Prostate gland (tissue), 2 donors: Measurements from ENCODE around the gene TTLL10. TPM values are rescaled to one million over a fixed set of nuclear protein-coding genes. Genes with fewer than 3 reads are reported as not detected.

ENCODE experiments used
- DNase-seq: peaks from one replicate; pipeline ENCODE4 v3.0.0-alpha.2; 2019; ENCODE audit warnings: low spot score
- H3K27ac ChIP-seq, 2 donors: fragments of 200-600 bp; sonication (generic); 2 replicates each; pipeline ENCODE4 v1.5.1; 2017 to 2019
- H3K27me3 ChIP-seq: fragments of 200-600 bp; sonication (generic); replicated peaks from 2 replicates; pipeline ENCODE4 v1.5.1; 2019; ENCODE audit not compliant: insufficient read depth
- H3K36me3 ChIP-seq, 2 donors: fragments of 200-600 bp; sonication (generic); 1 replicate in 1 of 2; 2 replicates in 1 of 2; pipeline versions ENCODE4 v1.5.1 to v1.8.1; 2017 to 2019
- H3K4me1 ChIP-seq: fragments of 200-600 bp; sonication (generic); replicated peaks from 2 replicates; pipeline ENCODE4 v1.5.1; 2019
- H3K4me3 ChIP-seq, 2 donors: fragments of 200-600 bp; sonication (generic); 2 replicates each; pipeline ENCODE4 v1.5.1; 2017 to 2019
- H3K9me3 ChIP-seq: fragments of 200-600 bp; sonication (generic); 2 replicates; pipeline ENCODE4 v1.5.1; 2017
- POLR2A ChIP-seq: fragments of 450-650 bp; IDR thresholded peaks from one replicate; pipeline ENCODE4 v1.6.1; 2016; ENCODE audit warnings: antibody characterized with exemption, mild to moderate bottlenecking
- POLR2AphosphoS5 ChIP-seq: sonication (generic); formaldehyde crosslinking; IDR thresholded peaks from one replicate; pipeline ENCODE4 v1.6.1; 2017; ENCODE audit warnings: antibody characterized with exemption
- whole genome bisulfite sequencing: methylation state at CpG from one replicate; pipeline ENCODE4 v1.1.5; 2018; 5-methylcytosine and 5-hydroxymethylcytosine counted together
- intact Hi-C: fragments of 100-400 bp; cut with DNase I; formaldehyde crosslinking; loops from one replicate; pipeline ENCODE4 v1.14.2; 2022
- total RNA-seq, 2 donors: library from RNA; depleted of rRNA; stranded (reverse); fragments of >200 nt; gene quantifications; one replicate each; pipeline ENCODE4 v1.1.0, GENCODE V29; 2016
- TF ChIP-seq, protein P1 (sequence below), 4 experiments: fragments of 200-600 bp in 2 of 4; fragments of 450-650 bp in 2 of 4; sonication (generic) in 2 of 4; IDR thresholded peaks; 1 replicate in 3 of 4; 2 replicates in 1 of 4; pipeline ENCODE4 v1.5.1; 2016 to 2019; ENCODE audit warnings: antibody characterized with exemption in 4 of 4, mild to moderate bottlenecking in 2 of 4, moderate library complexity in 2 of 4

The TTLL10 gene
- total RNA-seq, 2 donors from 2014 or later: 0.77 to 7.3 TPM

DNA sequence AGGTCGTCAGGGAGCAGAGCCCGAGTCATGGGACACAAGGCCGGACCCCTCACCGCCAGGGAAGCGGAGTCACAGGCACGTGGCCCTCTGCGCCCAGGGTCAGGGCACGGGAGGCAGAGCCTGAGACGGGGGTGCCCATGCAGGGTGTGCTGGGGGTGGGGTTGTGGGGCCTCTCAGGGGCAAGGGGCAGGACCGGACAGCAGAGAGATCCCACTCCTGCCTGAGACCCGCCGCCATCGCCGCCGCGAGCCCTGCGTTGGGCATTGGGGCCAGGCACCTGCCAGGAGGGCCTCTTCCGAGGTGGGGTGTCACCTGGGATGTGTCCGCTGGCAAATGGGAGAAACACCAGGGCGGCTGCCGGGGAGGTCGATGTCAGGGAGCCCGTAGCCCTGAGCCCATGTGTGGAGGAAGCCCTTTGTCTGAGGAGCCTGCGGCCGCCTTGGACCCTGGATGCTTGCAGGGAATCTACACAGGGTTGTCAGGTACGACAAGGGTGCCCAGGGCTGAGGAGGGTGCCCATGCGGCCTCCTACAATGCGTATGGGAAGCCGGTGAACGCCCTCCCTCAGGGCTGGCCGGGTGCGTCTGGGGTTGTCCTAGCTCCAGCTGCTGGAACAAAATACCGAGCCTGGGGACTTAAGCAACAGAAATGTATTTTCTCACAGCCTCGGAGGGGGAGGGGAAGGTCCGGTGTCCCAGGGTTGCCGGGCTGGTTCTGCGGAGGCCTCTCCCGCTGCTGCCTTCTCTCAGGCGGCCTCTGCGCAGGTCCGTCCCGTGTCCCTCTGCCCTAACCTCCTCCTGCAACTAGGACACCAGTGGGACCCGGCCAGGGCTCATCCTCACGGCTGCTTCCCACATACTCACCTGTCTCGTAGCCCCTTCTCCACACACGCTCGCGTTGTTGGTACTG lies 41.4 kb upstream of the TTLL10 start:
- DNase-seq: peak; percentile 49
- WGBS: 83% methylated on average over 48 of the region's 48 CpGs
- Histone ChIP-seq H3K9me3 (no peaks in the 10 kb centered on the region), H3K4me3 (no peak overlapping the region), H3K4me1 (peaks cover 10% of the 10 kb centered on the region), H3K36me3 (no peaks in the 10 kb centered on the region), H3K27me3 (no peaks in the 10 kb centered on the region), H3K27ac (no peak overlapping the region)
- intact Hi-C loops: no loop called here
- TF ChIP-seq, protein P1, sequence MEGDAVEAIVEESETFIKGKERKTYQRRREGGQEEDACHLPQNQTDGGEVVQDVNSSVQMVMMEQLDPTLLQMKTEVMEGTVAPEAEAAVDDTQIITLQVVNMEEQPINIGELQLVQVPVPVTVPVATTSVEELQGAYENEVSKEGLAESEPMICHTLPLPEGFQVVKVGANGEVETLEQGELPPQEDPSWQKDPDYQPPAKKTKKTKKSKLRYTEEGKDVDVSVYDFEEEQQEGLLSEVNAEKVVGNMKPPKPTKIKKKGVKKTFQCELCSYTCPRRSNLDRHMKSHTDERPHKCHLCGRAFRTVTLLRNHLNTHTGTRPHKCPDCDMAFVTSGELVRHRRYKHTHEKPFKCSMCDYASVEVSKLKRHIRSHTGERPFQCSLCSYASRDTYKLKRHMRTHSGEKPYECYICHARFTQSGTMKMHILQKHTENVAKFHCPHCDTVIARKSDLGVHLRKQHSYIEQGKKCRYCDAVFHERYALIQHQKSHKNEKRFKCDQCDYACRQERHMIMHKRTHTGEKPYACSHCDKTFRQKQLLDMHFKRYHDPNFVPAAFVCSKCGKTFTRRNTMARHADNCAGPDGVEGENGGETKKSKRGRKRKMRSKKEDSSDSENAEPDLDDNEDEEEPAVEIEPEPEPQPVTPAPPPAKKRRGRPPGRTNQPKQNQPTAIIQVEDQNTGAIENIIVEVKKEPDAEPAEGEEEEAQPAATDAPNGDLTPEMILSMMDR (IDR thresholded peaks at IDR 0.05): no peak
- TF ChIP-seq POLR2A (no peak), POLR2AphosphoS5 (no peak)

DNA sequence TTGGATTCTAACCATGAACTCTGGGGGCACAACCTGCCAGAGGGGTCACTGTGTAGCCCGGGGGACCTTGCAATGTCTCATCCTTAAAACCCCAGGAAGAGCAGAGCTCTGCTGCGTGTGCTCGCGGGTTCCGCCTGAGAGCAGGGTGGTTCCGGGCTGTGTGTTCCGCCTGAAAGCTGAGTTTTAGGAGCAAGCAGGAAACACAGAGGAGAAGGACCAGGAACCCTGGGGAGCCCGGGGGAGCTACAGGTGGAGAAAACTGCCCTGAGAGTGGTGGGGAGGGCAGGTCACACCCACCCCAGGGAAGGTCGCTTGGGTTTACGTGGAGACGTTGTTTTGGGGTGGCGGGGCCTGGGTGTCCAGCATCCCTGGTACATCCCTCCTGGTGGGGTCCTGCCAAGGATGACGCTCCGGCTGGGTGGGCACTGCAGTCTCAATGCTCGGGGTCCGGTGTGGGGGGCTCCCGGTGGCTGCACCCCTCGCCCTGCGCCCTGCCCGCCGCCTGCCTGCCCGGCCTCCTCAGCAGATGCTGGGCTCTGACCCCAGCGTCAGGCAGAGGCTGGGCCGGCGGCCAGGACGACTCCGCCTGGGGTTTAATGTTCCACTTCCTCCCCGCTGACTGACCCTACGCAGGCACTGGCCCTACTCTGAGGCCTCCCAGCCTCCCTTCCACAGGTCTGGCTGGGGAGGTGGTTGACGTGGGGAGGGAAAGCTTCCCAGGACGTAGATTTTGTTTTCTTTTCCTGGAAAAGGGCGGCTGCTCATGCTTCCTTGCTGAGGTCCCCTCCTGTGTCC lies 40.5 kb upstream of the TTLL10 start:
- TF ChIP-seq, protein P1 (IDR thresholded peaks at IDR 0.05): no peak
- TF ChIP-seq POLR2A: no peak
- Histone ChIP-seq H3K9me3 (no peaks in the 10 kb centered on the region), H3K4me1 (peaks cover 10% of the 10 kb centered on the region), H3K27me3 (no peaks in the 10 kb centered on the region), H3K36me3 (no peaks in the 10 kb centered on the region), H3K27ac (no peak overlapping the region), H3K4me3 (no peak overlapping the region)
- 70% methylated on average over 32 of the region's 32 CpGs for WGBS
- intact Hi-C loops: no loop called here
- no peak for DNase-seq

DNA sequence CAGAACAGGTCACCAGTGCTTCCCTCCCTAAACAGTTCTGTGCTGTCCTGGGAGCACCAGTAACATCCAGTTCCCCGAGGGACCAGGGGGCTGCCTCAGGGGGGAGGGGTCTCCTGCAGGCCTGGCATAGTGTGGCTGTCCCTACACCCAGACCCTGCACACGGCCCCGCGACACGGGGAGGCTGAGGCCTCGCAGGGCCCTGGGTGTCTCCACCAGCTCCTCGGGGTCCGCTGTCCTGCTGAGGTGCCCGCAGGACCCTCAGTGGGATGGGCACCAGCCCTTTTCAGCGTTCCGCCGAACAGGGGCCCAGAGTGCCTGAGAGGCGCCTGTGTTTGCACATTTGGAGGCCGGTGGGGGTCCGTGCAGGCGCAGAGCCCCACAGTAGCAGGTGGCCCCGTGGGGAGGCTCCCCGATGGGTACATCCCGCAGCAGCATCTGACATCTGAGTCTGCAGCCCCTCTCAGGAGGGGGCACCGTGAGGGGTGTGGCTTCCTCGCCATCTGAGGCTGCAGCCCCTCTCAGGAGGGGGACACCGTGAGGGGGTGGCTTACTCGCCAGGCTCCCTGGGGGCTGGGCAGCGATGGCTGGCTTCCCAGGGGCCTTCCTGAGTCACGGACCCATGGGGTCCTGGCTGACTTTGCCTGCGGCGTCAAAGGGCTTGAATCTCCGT lies 39.2 kb upstream of the TTLL10 start:
- DNase-seq: no peak
- Histone ChIP-seq H3K27ac (no peak overlapping the region), H3K4me1 (peaks cover 10% of the 10 kb centered on the region), H3K36me3 (no peaks in the 10 kb centered on the region), H3K9me3 (no peaks in the 10 kb centered on the region), H3K4me3 (no peak overlapping the region), H3K27me3 (no peaks in the 10 kb centered on the region)
- WGBS: 88% methylated on average over 26 of the region's 28 CpGs
- TF ChIP-seq POLR2AphosphoS5 (no peak), POLR2A (no peak)
- TF ChIP-seq, protein P1 (IDR thresholded peaks at IDR 0.05): no peak
- intact Hi-C loops: no loop called here

DNA sequence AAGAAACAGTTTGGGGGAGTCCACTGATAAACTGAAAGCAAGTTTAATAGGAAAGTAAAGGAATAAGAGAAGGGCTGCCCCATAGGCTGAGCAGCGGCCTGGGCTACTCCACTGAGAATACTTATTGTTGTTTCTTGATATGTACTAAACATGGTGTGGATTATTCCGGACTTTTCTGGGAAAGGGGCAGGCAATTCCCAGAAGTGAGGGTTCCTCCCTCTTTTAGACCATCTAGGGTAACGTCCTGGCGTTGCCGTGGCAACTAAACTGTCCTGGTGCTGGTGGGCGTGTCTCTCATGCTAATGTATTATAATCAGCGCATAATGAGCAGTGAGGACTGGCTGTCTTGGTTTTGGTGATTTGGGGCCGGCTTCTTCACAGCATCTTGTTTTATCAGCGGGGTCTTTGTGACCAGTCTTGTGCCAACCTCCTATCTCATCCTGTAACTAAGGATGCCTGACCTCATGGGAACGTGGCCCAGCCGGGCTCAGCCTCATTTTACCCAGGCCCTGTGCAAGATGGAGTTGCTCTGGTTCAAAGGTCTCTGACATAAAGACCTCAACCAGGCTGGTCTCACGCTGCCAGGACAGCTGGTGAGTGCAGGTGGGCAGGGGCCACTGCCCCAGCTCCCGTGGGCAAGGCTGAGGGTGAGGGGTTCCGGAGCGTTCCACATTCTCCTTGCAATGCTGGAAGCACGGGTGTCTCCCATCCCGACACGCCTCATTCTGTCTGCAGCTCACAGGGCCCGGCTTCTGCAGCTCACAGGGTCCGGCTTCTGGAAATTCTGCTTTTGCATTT lies 38.1 kb upstream of the TTLL10 start:
- Histone ChIP-seq H3K27ac (no peak overlapping the region), H3K27me3 (no peaks in the 10 kb centered on the region), H3K4me3 (no peak overlapping the region), H3K36me3 (no peaks in the 10 kb centered on the region), H3K4me1 (peaks cover 10% of the 10 kb centered on the region), H3K9me3 (no peaks in the 10 kb centered on the region)
- no peak for DNase-seq
- 87% methylated on average over 20 of the region's 20 CpGs for WGBS
- TF ChIP-seq POLR2AphosphoS5 (no peak), POLR2A (no peak)
- TF ChIP-seq, protein P1 (IDR thresholded peaks at IDR 0.05): no peak
- intact Hi-C loops: no loop called here
